GM18858 (cell line): ENCODE data around the gene NDN.

ENCODE experiments used
- ATAC-seq: cut with Tn5 transposase; IDR thresholded peaks from one replicate; pipeline ENCODE4 v1.9.1; 2021; ENCODE audit not compliant: unreplicated experiment

The NDN gene

GRCh38 chr15:23642413-23643044 is 44.6 kb downstream of the NDN start:
- ATAC-seq, result no peak
